ENCODE measurements around the gene CD96.
"Not testable (repeated sequence)": the region's sequence is repeated elsewhere in the genome, so short reads cannot be mapped to it uniquely, and the experiment has no call there.

Gene CD96

GRCh38 chr3:111539351-111540331 is 2.4 kb upstream of the CD96 start:
- DNase-seq (peak; percentile 47 to 61), ATAC-seq (peak; percentile 55)
- Mint-ChIP-seq H3K27ac (peak overlapping the region; percentile 56 to 84), H3K4me1 (peaks cover 72% of the 10 kb centered on the region), H3K27me3 (no peaks in the 10 kb centered on the region), H3K9me3 (peaks cover 0 to 5% of the 10 kb centered on the region in 2 donors), H3K4me3 (peak overlapping the region; percentile 83 to 84)

GRCh38 chr3:111541391-111541790 is 606 bp upstream of the CD96 start:
- H3K4me3 Mint-ChIP-seq, result peak overlapping the region in 1 of 2 donors; percentile 90
- no peaks in the 10 kb centered on the region for H3K27me3 Mint-ChIP-seq
- ATAC-seq, result no peak
- peak overlapping the region; percentile 98 to 99 for H3K27ac Mint-ChIP-seq
- H3K4me1 Mint-ChIP-seq, result peaks cover 72% of the 10 kb centered on the region
- H3K9me3 Mint-ChIP-seq, result peaks cover 0 to 5% of the 10 kb centered on the region in 2 donors
- DNase-seq, result no peak

- H3K27ac Mint-ChIP-seq, result peak overlapping the region; percentile 98 to 99
- H3K9me3 Mint-ChIP-seq, result peaks cover 0 to 5% of the 10 kb centered on the region in 2 donors
- ATAC-seq, result no peak
- H3K4me3 Mint-ChIP-seq, result peak overlapping the region in 1 of 2 donors; percentile 90
- no peak for DNase-seq
- H3K27me3 Mint-ChIP-seq, result no peaks in the 10 kb centered on the region
- peaks cover 67% of the 10 kb centered on the region for H3K4me1 Mint-ChIP-seq
These were observed 759 bp downstream of the CD96 start for GRCh38 chr3:111542611-111543300.

- Mint-ChIP-seq H3K9me3 (no peaks in the 10 kb centered on the region), H3K4me1 (peaks cover 52% of the 10 kb centered on the region), H3K4me3 (peak overlapping the region in 1 of 2 donors; percentile 59), H3K27ac (peak overlapping the region; percentile 71 to 100), H3K27me3 (no peaks in the 10 kb centered on the region)
- ATAC-seq, result no peak
- DNase-seq, result no peak
These were observed 3.4 kb downstream of the CD96 start for GRCh38 chr3:111545349-111545748.

- H3K4me3 Mint-ChIP-seq, result no peak overlapping the region
These were observed 5.6 kb downstream of the CD96 start for GRCh38 chr3:111547631-111548030.

GRCh38 chr3:111548092-111548491 is 6.1 kb downstream of the CD96 start:
- Mint-ChIP-seq H3K27me3 (no peaks in the 10 kb centered on the region), H3K4me1 (peaks cover 38% of the 10 kb centered on the region), H3K9me3 (no peaks in the 10 kb centered on the region), H3K27ac (peak overlapping the region in 1 of 2 donors; percentile 91), H3K4me3 (no peak overlapping the region)
- ATAC-seq (peak; percentile 61), DNase-seq (peak; percentile 25)

More at GRCh38 chr3:111547631-111548030, 5.6 kb downstream of the CD96 start:
- Mint-ChIP-seq H3K9me3 (no peaks in the 10 kb centered on the region), H3K27ac (peak overlapping the region in 1 of 2 donors; percentile 91), H3K27me3 (no peaks in the 10 kb centered on the region), H3K4me1 (peaks cover 38% of the 10 kb centered on the region)
- DNase-seq (peak; percentile 67 to 76), ATAC-seq (peak; percentile 91)

GRCh38 chr3:111548756-111549155 is 6.8 kb downstream of the CD96 start:
- peak overlapping the region in 1 of 2 donors; percentile 91 for H3K27ac Mint-ChIP-seq
- ATAC-seq, result no peak
- no peaks in the 10 kb centered on the region for H3K27me3 Mint-ChIP-seq

GRCh38 chr3:111561902-111562301 is 19.9 kb downstream of the CD96 start:
- H3K27me3 Mint-ChIP-seq, DNase-seq, ATAC-seq, H3K9me3 Mint-ChIP-seq, H3K27ac Mint-ChIP-seq: not testable (repeated sequence)
- H3K4me3 Mint-ChIP-seq, result peak overlapping the region in 1 of 2 donors; percentile 32
- H3K4me1 Mint-ChIP-seq, result peaks cover 46% of the 10 kb centered on the region

More at GRCh38 chr3:111548756-111549155, 6.8 kb downstream of the CD96 start:
- H3K4me3 Mint-ChIP-seq, result no peak overlapping the region
- peaks cover 35% of the 10 kb centered on the region for H3K4me1 Mint-ChIP-seq
- DNase-seq, result no peak
- H3K9me3 Mint-ChIP-seq, result no peaks in the 10 kb centered on the region

GRCh38 chr3:111566844-111567243 is 24.8 kb downstream of the CD96 start:
- H3K4me1 Mint-ChIP-seq, result peaks cover 81% of the 10 kb centered on the region
- H3K4me3 Mint-ChIP-seq, result peak overlapping the region in 1 of 2 donors; percentile 51
- H3K27ac Mint-ChIP-seq, result peak overlapping the region in 1 of 2 donors; percentile 52

GRCh38 chr3:111568355-111568754 is 26.4 kb downstream of the CD96 start:
- Mint-ChIP-seq H3K27me3 (no peaks in the 10 kb centered on the region), H3K4me3 (no peak overlapping the region), H3K9me3 (no peaks in the 10 kb centered on the region), H3K27ac (no peak overlapping the region), H3K4me1 (peaks cover 81% of the 10 kb centered on the region)
- no peak for ATAC-seq
- no peak for DNase-seq

More at GRCh38 chr3:111566844-111567243, 24.8 kb downstream of the CD96 start:
- DNase-seq, result no peak
- no peaks in the 10 kb centered on the region for H3K27me3 Mint-ChIP-seq
- no peaks in the 10 kb centered on the region for H3K9me3 Mint-ChIP-seq
- ATAC-seq, result no peak

- Mint-ChIP-seq H3K4me1 (peaks cover 81% of the 10 kb centered on the region), H3K27me3 (no peaks in the 10 kb centered on the region), H3K27ac (no peak overlapping the region), H3K4me3 (no peak overlapping the region), H3K9me3 (no peaks in the 10 kb centered on the region)
- no peak for ATAC-seq
- no peak for DNase-seq
These were observed 26.9 kb downstream of the CD96 start for GRCh38 chr3:111568911-111569310.

GRCh38 chr3:111570404-111571030 is 28.5 kb downstream of the CD96 start:
- H3K4me1 Mint-ChIP-seq, result peaks cover 73% of the 10 kb centered on the region
- H3K4me3 Mint-ChIP-seq, result peak overlapping the region in 1 of 2 donors; percentile 20
- peak overlapping the region in 1 of 2 donors; percentile 65 for H3K27ac Mint-ChIP-seq
- DNase-seq, result no peak
- no peak for ATAC-seq
- no peaks in the 10 kb centered on the region for H3K27me3 Mint-ChIP-seq
- no peaks in the 10 kb centered on the region for H3K9me3 Mint-ChIP-seq

GRCh38 chr3:111571282-111571681 is 29.3 kb downstream of the CD96 start:
- Mint-ChIP-seq H3K4me1 (peaks cover 70% of the 10 kb centered on the region), H3K4me3 (no peak overlapping the region), H3K9me3 (no peaks in the 10 kb centered on the region), H3K27ac (no peak overlapping the region), H3K27me3 (no peaks in the 10 kb centered on the region)
- DNase-seq (no peak), ATAC-seq (no peak)

GRCh38 chr3:111571907-111572460 is 30.0 kb downstream of the CD96 start:
- peak; percentile 97 for ATAC-seq
- H3K9me3 Mint-ChIP-seq, result no peaks in the 10 kb centered on the region
- peaks cover 72% of the 10 kb centered on the region for H3K4me1 Mint-ChIP-seq
- H3K4me3 Mint-ChIP-seq, result peak overlapping the region; percentile 7 to 67
- peak in 1 of 2 donors; percentile 42 for DNase-seq
- no peaks in the 10 kb centered on the region for H3K27me3 Mint-ChIP-seq
- H3K27ac Mint-ChIP-seq, result peak overlapping the region in 1 of 2 donors; percentile 86

- peak overlapping the region in 1 of 2 donors; percentile 75 for H3K27ac Mint-ChIP-seq
- H3K4me3 Mint-ChIP-seq, result peak overlapping the region in 1 of 2 donors; percentile 2
- no peaks in the 10 kb centered on the region for H3K27me3 Mint-ChIP-seq
- H3K4me1 Mint-ChIP-seq, result peaks cover 84% of the 10 kb centered on the region
- DNase-seq, result no peak
- H3K9me3 Mint-ChIP-seq, result no peaks in the 10 kb centered on the region
- ATAC-seq, result no peak
These were observed 35.1 kb downstream of the CD96 start for GRCh38 chr3:111577113-111577512.

All from stimulated activated naive CD8-positive, alpha-beta T cell treated with anti-CD3 and anti-CD28 coated beads, Interleukin-15, amount 100 ng/mL, for 72 hours (primary cell).